Activated T-helper 2 cell treated with anti-CD3 and anti-CD28 coated beads, Interferon-gamma antibody, Interleukin-2, Interleukin-4, amounts not matched to agents 10 μg/mL and 5 μg/mL and 100 μg/mL, durations not matched to agents 14 hours and 24 hours and 36 hours (primary cell): ENCODE results near the gene CCDC92. TPM values are rescaled to one million over a fixed set of nuclear protein-coding genes. Genes with fewer than 3 reads are reported as not detected.

Source experiments
- DNase-seq: peaks from one replicate; pipeline ENCODE4 v3.0.0; 2021; ENCODE audit warnings: low spot score
- H3K27ac Mint-ChIP-seq: one replicate; pipeline ENCODE4 v1.8.0; 2021; ENCODE audit warnings: mixed read lengths
- H3K27me3 Mint-ChIP-seq: one replicate; pipeline ENCODE4 v1.8.0; 2021; ENCODE audit warnings: low read depth, mixed read lengths
- H3K36me3 Mint-ChIP-seq: one replicate; pipeline ENCODE4 v1.8.0; 2021; ENCODE audit warnings: low read depth, mixed read lengths
- H3K4me1 Mint-ChIP-seq: one replicate; pipeline ENCODE4 v1.8.0; 2021; ENCODE audit warnings: low read depth, mixed read lengths
- H3K4me3 Mint-ChIP-seq: one replicate; pipeline ENCODE4 v1.8.0; 2021; ENCODE audit warnings: low read depth, mild to moderate bottlenecking, moderate library complexity, mixed read lengths
- H3K9me3 Mint-ChIP-seq: one replicate; pipeline ENCODE4 v1.8.0; 2021; ENCODE audit warnings: mixed read lengths
- intact Hi-C: fragments of 100-400 bp; cut with micrococcal nuclease; formaldehyde crosslinking; loops from one replicate; pipeline ENCODE4 v1.15.1; 2023
- total RNA-seq: library from RNA; stranded (reverse); gene quantifications from 2 replicates; pipeline ENCODE4 v1.2.3, GENCODE V29; 2022

CCDC92 gene
- total RNA-seq, 1 donor from 2014 or later = 11.8 TPM

DNA sequence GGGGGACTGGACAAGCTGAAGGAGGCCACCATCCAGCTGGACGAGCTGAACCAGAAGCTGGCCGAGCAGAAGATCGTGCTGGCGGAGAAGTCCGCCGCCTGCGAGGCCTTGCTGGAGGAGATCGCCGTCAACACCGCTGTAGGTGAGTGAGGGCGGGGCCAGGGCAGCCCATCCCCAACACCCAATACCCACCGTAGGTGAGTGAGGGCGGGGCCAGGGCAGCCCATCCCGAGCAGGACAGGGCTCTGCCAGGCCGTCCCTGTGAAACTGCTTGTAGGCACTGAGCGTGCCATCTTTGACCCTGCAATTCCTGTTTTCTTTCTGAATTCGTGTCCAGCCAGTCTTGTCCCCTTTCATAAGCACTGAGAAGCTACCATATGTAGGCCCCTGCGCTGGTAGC, 74.0 kb downstream of the CCDC92 start:
- no peaks in the 10 kb centered on the region for H3K9me3 Mint-ChIP-seq
- no peaks in the 10 kb centered on the region for H3K36me3 Mint-ChIP-seq
- no peaks in the 10 kb centered on the region for H3K4me1 Mint-ChIP-seq
- DNase-seq = no peak
- no peaks in the 10 kb centered on the region for H3K27me3 Mint-ChIP-seq
- H3K27ac Mint-ChIP-seq = no peak overlapping the region
- no peak overlapping the region for H3K4me3 Mint-ChIP-seq
- intact Hi-C loops = no loop called here

DNA sequence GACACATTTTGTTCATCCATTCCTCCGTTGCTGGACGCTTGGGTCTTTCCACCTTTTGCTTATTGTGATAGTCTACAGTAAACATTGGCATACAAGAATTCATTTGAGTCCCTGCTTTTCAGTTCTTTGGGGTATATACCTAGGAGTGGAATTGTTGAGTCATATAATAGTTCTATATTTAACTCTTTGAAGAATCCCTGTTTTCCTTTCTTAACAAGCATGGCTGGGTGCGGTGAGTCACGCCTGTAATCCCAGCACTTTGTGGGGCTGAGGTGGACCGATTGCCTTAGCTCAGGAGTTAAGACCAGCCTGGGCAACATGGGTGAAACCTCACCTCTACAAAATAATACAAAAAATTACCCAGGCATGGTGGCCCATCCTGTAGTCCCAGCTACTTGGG, 75.4 kb downstream of the CCDC92 start:
- no peak for DNase-seq
- intact Hi-C loops = no loop called here
- Mint-ChIP-seq H3K27me3 (no peaks in the 10 kb centered on the region), H3K27ac (no peak overlapping the region), H3K9me3 (no peaks in the 10 kb centered on the region), H3K4me3 (no peak overlapping the region), H3K4me1 (no peaks in the 10 kb centered on the region), H3K36me3 (no peaks in the 10 kb centered on the region)

- intact Hi-C loops = no loop called here
- no peaks in the 10 kb centered on the region for H3K27me3 Mint-ChIP-seq
- no peaks in the 10 kb centered on the region for H3K9me3 Mint-ChIP-seq
- H3K4me1 Mint-ChIP-seq = no peaks in the 10 kb centered on the region
- H3K4me3 Mint-ChIP-seq = no peak overlapping the region
- H3K36me3 Mint-ChIP-seq = no peaks in the 10 kb centered on the region
- DNase-seq = no peak
- no peak overlapping the region for H3K27ac Mint-ChIP-seq
These were observed 75.9 kb downstream of the CCDC92 start for GRCh38 chr12:123896767-123897166.

- Mint-ChIP-seq H3K4me1 (no peaks in the 10 kb centered on the region), H3K9me3 (no peaks in the 10 kb centered on the region), H3K27ac (no peak overlapping the region), H3K36me3 (no peaks in the 10 kb centered on the region), H3K4me3 (no peak overlapping the region), H3K27me3 (no peaks in the 10 kb centered on the region)
- intact Hi-C loops = no loop called here
- no peak for DNase-seq
These were observed 77.2 kb downstream of the CCDC92 start for GRCh38 chr12:123895451-123895850.

- Mint-ChIP-seq H3K27me3 (no peaks in the 10 kb centered on the region), H3K9me3 (no peaks in the 10 kb centered on the region), H3K4me1 (no peaks in the 10 kb centered on the region), H3K4me3 (no peak overlapping the region), H3K36me3 (no peaks in the 10 kb centered on the region), H3K27ac (no peak overlapping the region)
- DNase-seq = no peak
- intact Hi-C loops = no loop called here
These were observed 77.7 kb downstream of the CCDC92 start for GRCh38 chr12:123894823-123895345.

DNA sequence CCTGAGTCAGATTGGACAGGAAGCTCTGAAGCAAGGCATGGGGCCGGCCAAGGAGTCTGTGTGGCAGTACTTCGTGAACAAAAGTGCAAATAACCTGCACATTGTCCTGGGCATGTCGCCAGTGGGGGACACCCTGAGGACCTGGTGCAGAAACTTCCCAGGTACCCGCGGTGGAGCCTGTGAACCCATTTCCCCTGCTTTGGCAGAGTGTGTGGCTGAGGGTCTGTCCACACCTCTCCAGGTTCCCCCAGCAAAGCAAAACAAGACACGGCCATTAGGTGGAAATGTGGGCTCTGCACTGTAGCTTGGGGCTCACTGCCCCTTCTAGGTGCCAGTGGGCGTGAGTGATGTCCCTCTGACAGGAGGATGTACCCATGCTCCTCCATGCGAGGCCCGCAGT, 79.4 kb downstream of the CCDC92 start:
- no peak for DNase-seq
- Mint-ChIP-seq H3K4me1 (no peaks in the 10 kb centered on the region), H3K27ac (no peak overlapping the region), H3K9me3 (no peaks in the 10 kb centered on the region), H3K27me3 (no peaks in the 10 kb centered on the region), H3K4me3 (no peak overlapping the region), H3K36me3 (no peaks in the 10 kb centered on the region)
- intact Hi-C loops = no loop called here

DNA sequence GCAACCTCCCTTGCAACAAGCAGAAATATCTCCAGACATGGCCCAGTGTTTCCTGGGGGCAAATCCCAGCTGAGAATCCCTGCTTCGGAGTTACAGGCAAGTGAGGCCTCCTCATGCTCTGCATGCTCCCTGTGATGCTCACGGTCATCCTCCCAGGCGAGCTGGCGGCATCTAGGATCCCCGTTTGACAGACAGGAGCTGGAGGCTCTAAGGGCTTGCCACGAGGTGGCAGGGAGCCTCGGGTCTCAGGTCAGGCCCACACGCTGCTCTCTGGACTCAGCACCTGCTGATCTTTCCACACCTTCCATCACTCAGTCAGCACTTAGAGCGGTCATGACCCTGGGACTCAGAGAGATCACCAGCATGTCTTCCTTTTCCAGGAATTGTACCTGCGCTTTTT, 79.8 kb downstream of the CCDC92 start:
- no peak for DNase-seq
- no peak overlapping the region for H3K27ac Mint-ChIP-seq
- H3K9me3 Mint-ChIP-seq = no peaks in the 10 kb centered on the region
- intact Hi-C loops = no loop called here
- no peaks in the 10 kb centered on the region for H3K36me3 Mint-ChIP-seq
- H3K4me1 Mint-ChIP-seq = no peaks in the 10 kb centered on the region
- no peaks in the 10 kb centered on the region for H3K27me3 Mint-ChIP-seq
- no peak overlapping the region for H3K4me3 Mint-ChIP-seq

DNA sequence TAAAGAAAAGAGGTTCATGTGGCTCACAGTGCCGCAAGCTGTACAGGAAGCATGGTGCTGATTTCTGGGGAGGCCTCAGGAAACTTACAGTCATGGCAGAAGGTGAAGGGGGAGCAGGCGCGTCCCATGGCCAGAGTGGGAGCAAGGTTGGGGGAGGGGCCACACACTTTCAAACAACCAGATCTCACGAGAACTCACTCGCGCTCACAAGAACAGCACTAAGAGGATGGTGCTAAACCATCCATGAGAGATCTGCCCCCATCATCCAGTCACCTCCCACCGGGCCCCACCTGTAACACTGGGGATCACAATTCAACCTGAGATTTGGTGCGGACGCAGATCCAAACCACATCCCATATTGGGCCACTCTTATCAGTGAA, 80.5 kb downstream of the CCDC92 start:
- no peaks in the 10 kb centered on the region for H3K27me3 Mint-ChIP-seq
- intact Hi-C loops = no loop called here
- no peak overlapping the region for H3K4me3 Mint-ChIP-seq
- H3K9me3 Mint-ChIP-seq = no peaks in the 10 kb centered on the region
- DNase-seq = no peak
- H3K27ac Mint-ChIP-seq = no peak overlapping the region
- no peaks in the 10 kb centered on the region for H3K36me3 Mint-ChIP-seq
- no peaks in the 10 kb centered on the region for H3K4me1 Mint-ChIP-seq

GRCh38 chr12:123891516-123892179, 81.0 kb downstream of the CCDC92 start:
- intact Hi-C loops = no loop called here
- Mint-ChIP-seq H3K4me1 (no peaks in the 10 kb centered on the region), H3K27me3 (no peaks in the 10 kb centered on the region), H3K27ac (no peak overlapping the region), H3K4me3 (no peak overlapping the region), H3K36me3 (no peaks in the 10 kb centered on the region), H3K9me3 (no peaks in the 10 kb centered on the region)
- DNase-seq = no peak

GRCh38 chr12:123891011-123891410, 81.6 kb downstream of the CCDC92 start:
- Mint-ChIP-seq H3K36me3 (no peaks in the 10 kb centered on the region), H3K27ac (no peak overlapping the region), H3K27me3 (peaks cover 2% of the 10 kb centered on the region), H3K4me1 (no peaks in the 10 kb centered on the region), H3K4me3 (no peak overlapping the region), H3K9me3 (no peaks in the 10 kb centered on the region)
- no peak for DNase-seq
- intact Hi-C loops = no loop called here

DNA sequence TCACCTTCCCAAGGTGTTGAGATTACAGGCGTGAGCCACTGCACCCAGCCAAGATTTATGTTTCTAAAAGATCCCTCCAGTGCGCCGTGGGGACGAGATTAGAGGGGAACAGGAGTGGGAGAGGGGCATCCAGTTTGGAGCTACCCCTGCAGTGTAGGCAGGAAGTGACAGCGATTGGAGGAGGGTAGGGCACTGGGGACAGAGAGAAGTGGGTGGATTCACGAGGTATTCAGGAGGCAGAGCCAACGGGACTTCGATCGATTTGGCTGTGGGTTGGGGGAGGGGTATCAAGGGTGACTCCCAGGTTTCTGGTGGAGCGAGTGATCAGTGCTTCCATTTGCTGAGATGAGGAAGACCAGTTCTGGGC, 82.1 kb downstream of the CCDC92 start:
- Mint-ChIP-seq H3K4me1 (no peaks in the 10 kb centered on the region), H3K4me3 (no peak overlapping the region), H3K27me3 (peaks cover 3% of the 10 kb centered on the region), H3K36me3 (no peaks in the 10 kb centered on the region), H3K9me3 (no peaks in the 10 kb centered on the region), H3K27ac (no peak overlapping the region)
- intact Hi-C loops = no loop called here
- DNase-seq = no peak

DNA sequence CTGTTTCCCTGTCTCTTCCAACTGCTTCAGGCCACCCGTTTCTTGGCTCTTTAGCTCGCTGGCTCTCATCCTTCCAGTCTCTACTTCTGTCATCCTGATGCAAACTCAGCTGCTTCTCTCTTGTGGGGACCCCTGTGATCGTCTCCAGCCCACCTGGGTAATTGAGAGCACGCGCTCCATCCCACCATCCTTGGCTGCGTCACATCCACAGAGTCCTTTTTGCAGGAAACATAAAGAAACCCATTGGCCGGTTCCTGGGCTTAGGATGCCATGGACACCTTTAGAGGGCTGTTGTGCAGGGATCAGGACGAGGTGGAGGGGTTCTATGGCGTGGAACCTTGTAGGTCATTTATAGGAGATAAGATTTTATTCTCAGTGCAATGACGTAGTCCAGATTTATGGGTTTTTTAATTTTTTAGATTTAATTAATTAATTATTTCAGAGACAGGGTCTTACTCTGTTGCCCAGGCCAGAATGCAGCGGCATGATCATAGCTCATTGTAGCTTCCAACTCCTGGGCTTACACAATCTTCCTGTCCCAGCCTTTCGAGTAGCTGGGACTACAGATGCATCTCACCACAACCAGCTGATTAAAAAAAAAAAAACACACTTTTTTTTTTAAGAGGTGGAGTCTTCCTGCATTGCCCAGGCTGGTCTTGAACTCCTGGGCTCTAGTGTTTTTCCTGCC, 82.6 kb downstream of the CCDC92 start:
- no peak for DNase-seq
- no peaks in the 10 kb centered on the region for H3K9me3 Mint-ChIP-seq
- no peak overlapping the region for H3K27ac Mint-ChIP-seq
- H3K4me3 Mint-ChIP-seq = no peak overlapping the region
- H3K36me3 Mint-ChIP-seq = no peaks in the 10 kb centered on the region
- peaks cover 3% of the 10 kb centered on the region for H3K27me3 Mint-ChIP-seq
- intact Hi-C loops = no loop called here
- no peaks in the 10 kb centered on the region for H3K4me1 Mint-ChIP-seq

DNA sequence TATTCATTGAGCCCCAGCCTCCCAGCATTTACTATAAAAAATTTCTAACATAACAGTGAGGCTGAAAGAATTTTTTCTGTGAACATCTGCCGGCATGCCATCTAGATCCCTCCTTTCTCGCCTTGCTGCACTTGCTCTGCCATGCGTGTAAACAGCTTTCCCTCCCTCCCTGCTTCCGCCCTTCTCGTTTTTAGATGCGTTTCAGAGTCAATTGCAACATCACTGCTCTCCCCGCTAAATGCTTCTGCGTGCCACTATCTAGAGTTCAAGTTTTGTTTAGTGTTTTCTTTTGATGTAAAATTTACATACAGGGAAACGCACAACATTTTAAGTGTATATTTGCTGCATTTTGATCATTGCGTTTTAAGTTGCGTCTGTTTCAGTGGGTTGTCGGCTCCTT, 83.6 kb downstream of the CCDC92 start:
- intact Hi-C loops = no loop called here
- Mint-ChIP-seq H3K4me3 (no peak overlapping the region), H3K27ac (no peak overlapping the region), H3K27me3 (peaks cover 3% of the 10 kb centered on the region), H3K4me1 (no peaks in the 10 kb centered on the region), H3K36me3 (no peaks in the 10 kb centered on the region), H3K9me3 (no peaks in the 10 kb centered on the region)
- DNase-seq = no peak
